ENCODE results near the gene ZDHHC1. TPM values are rescaled to one million over a fixed set of nuclear protein-coding genes. Genes with fewer than 3 reads are reported as not detected.

Gene ZDHHC1
- total and polyA plus RNA-seq, 2 of the 13 experiments (the other 11 are each of a cell fraction or from before 2014, with no cell fraction given) = 0.51 to 1.1 TPM

- TF ChIP-seq HNF4A (CRISPR knock-in tag; IDR thresholded peaks at IDR 0.05) = peak; percentile 94
- no peak for TF ChIP-seq ZNF839 (CRISPR knock-in tag; IDR thresholded peaks at IDR 0.05; ENCODE audit: borderline replicate concordance)
- no peak; the same call in 1 of the 2 replicates for TF ChIP-seq SNAI1 (CRISPR knock-in tag; IDR thresholded peaks at IDR 0.05; ENCODE audit: borderline replicate concordance)
- peak; percentile 87 for TF ChIP-seq TARDBP (CRISPR knock-in tag; IDR thresholded peaks at IDR 0.05)
- peak; percentile 54; the same call in 1 of the 2 replicates for TF ChIP-seq DR1 (CRISPR knock-in tag; IDR thresholded peaks at IDR 0.05)
- TF ChIP-seq NFE2L1 (CRISPR knock-in tag; IDR thresholded peaks at IDR 0.05; ENCODE audit: borderline replicate concordance) = peak; percentile 19; the same call in 1 of the 2 replicates
- TF ChIP-seq TEAD3 (CRISPR knock-in tag; optimal IDR thresholded peaks at IDR 0.05; ENCODE audit: borderline replicate concordance) = peak; percentile 32
- TF ChIP-seq ZNF18 (CRISPR knock-in tag; IDR thresholded peaks at IDR 0.05; ENCODE audit: insufficient replicate concordance) = no peak
- TF ChIP-seq ZBTB14 (CRISPR knock-in tag; IDR thresholded peaks at IDR 0.05) = no peak
- TF ChIP-seq PHF21A (CRISPR knock-in tag; IDR thresholded peaks at IDR 0.05) = peak; percentile 97
- no peak for TF ChIP-seq FOXP4 (CRISPR knock-in tag; IDR thresholded peaks at IDR 0.05)
- TF ChIP-seq EP300 (IDR thresholded peaks at IDR 0.05; ENCODE audit: low read depth in 2 of 2, low read length in 2 of 2) = peak; percentile 93 to 95
- TF ChIP-seq EP300 (CRISPR knock-in tag; IDR thresholded peaks at IDR 0.05; ENCODE audit: borderline replicate concordance) = peak; percentile 65; the same call in 1 of the 2 replicates
- TF ChIP-seq FOXC1 (CRISPR knock-in tag; IDR thresholded peaks at IDR 0.05; ENCODE audit: borderline replicate concordance) = 0 out of 2 replicates have a peak, but pooled peaks have one; percentile 28
- TF ChIP-seq GTF3A (CRISPR knock-in tag; conservative IDR thresholded peaks at IDR 0.05) = no peak
- TF ChIP-seq SNAPC5 (CRISPR knock-in tag; IDR thresholded peaks at IDR 0.05; ENCODE audit: borderline replicate concordance) = no peak
- TF ChIP-seq ZNF275 (CRISPR knock-in tag; IDR thresholded peaks at IDR 0.05; ENCODE audit: borderline replicate concordance) = peak; percentile 56; the same call in 1 of the 2 replicates
- no peak; the same call in 1 of the 2 replicates for TF ChIP-seq FOXA3 (CRISPR knock-in tag; IDR thresholded peaks at IDR 0.05)
- peak; percentile 52; the same call in 1 of the 2 replicates for TF ChIP-seq NFIC (IDR thresholded peaks at IDR 0.05; ENCODE audit: low read length)
- TF ChIP-seq GATAD1 (CRISPR knock-in tag; IDR thresholded peaks at IDR 0.05) = no peak
Observed at GRCh38 chr16:67445913-67446907, 29.9 kb upstream of the ZDHHC1 start (continued).

Data from HepG2 (cell line).